ENCODE results near the gene TMUB2.

Gene TMUB2

GRCh38 chr17:44222112-44222869 is 35.5 kb downstream of the TMUB2 start:
- DNase-seq (ENCODE audit: low spot score) = peak; percentile 60
- TF ChIP-seq CTCF (conservative IDR thresholded peaks at IDR 0.05; ENCODE audit: low read depth) = peak; percentile 39
- peak overlapping the region; percentile 99 for H3K27ac ChIP-seq
- ChIA-PET POLR2A (ENCODE audit: low non-redundant PET) (interaction anchor here (0.5 to 1.4 kb wide), 6 partner anchors 75 to 930 kb away, joined by 3 to 4 read pairs (median 3); no protein-coding TSS in a partner anchor), CTCF (interaction anchor here (0.7 kb wide), 3 partner anchors 126 to 671 kb away, joined by 3 to 5 read pairs (median 5); no protein-coding TSS in a partner anchor)

GRCh38 chr17:44223541-44224071 is 36.8 kb downstream of the TMUB2 start:
- CTCF ChIA-PET = no interaction called here
- TF ChIP-seq CTCF (conservative IDR thresholded peaks at IDR 0.05; ENCODE audit: low read depth) = no peak
- POLR2A ChIA-PET (ENCODE audit: low non-redundant PET) = no interaction called here
- peak overlapping the region; percentile 99 for H3K27ac ChIP-seq
- no peak for DNase-seq (ENCODE audit: low spot score)

DNA sequence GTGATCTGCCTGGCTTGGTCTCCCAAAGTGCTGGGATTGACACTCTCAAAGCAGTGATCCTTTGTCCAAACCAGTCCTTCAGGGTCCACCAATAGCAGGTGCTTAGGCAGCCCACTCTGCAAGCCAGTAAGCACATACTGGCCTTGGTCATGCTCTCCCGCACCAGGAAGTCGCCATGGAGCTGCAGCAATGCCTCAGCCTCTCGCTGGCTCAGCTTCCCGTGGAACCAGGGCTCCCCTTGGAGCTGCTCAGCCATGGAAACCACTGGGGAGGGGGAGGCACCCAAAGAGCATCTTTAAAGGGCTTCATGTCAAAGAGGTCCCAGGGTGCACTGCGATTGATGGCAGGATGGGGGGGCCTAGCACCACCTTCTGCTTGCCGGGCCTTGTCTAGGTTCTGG is 42.3 kb downstream of the TMUB2 start:
- no peak for DNase-seq (ENCODE audit: low spot score)
- TF ChIP-seq CTCF (conservative IDR thresholded peaks at IDR 0.05; ENCODE audit: low read depth) = no peak
- POLR2A ChIA-PET (ENCODE audit: low non-redundant PET) = no interaction called here
- CTCF ChIA-PET = interaction anchor here (0.6 kb wide), 1 partner anchor 80 kb away, joined by 3 read pairs; no protein-coding TSS in a partner anchor
- H3K27ac ChIP-seq = no peak overlapping the region

GRCh38 chr17:44230140-44230539 is 43.4 kb downstream of the TMUB2 start:
- ChIA-PET POLR2A (ENCODE audit: low non-redundant PET) (no interaction called here), CTCF (no interaction called here)
- no peak for TF ChIP-seq CTCF (conservative IDR thresholded peaks at IDR 0.05; ENCODE audit: low read depth)
- no peak overlapping the region for H3K27ac ChIP-seq
- no peak for DNase-seq (ENCODE audit: low spot score)

DNA sequence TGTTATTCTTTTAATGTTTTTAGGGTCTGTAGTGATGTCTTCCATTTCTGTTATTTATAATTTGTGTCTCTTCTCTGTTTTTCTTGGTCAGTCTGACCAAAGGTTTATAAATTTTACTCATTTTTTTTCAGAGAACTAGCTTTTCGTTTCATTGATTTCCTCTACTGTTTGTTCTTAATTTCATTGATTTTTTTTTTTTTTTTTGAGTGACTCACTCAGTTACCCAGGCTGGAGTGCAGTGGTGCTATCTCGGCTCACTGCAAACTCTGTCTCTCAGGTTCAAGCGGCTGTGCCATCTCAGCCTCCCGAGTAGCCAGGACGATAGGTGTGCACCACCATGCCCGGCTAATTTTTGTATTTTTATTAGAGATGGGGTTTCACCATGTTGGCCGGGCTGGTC is 45.3 kb downstream of the TMUB2 start:
- TF ChIP-seq CTCF (conservative IDR thresholded peaks at IDR 0.05; ENCODE audit: low read depth) = no peak
- DNase-seq (ENCODE audit: low spot score) = no peak
- CTCF ChIA-PET = no interaction called here
- POLR2A ChIA-PET (ENCODE audit: low non-redundant PET) = interaction anchor here (1.0 kb wide), 1 partner anchor 45 kb away, joined by 3 read pairs; the partner anchor contains the start of gene TMUB2
- no peak overlapping the region for H3K27ac ChIP-seq

DNA sequence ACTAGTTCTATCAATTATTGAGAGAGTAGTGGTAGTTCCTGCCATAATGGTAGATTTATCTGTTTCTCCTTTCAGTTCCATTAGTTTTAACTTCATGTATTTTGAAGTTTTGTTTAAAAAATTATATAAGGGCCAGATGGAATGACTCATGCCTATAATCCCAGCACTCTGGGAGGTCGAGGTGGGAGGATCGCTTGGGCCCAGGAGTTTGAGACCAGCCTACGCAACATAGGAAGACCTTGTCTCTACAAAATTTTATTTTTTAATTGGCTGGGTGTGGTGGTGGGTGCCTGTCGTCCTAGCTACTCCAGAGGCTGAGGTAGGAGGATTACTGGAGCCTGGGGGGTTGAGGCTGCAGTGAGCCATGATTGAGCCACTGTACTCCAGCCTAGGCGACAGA is 46.8 kb downstream of the TMUB2 start:
- TF ChIP-seq CTCF (conservative IDR thresholded peaks at IDR 0.05; ENCODE audit: low read depth) = no peak
- ChIA-PET CTCF (no interaction called here), POLR2A (ENCODE audit: low non-redundant PET) (no interaction called here)
- H3K27ac ChIP-seq = no peak overlapping the region
- no peak for DNase-seq (ENCODE audit: low spot score)
